GM19035 (cell line): ENCODE results near the gene PRDM12.

Source experiments
- ATAC-seq: cut with Tn5 transposase; IDR thresholded peaks from one replicate; pipeline ENCODE4 v1.9.1; 2021; ENCODE audit not compliant: unreplicated experiment

Gene PRDM12

GRCh38 chr9:130664251-130665028 lies at the start of gene PRDM12:
TSS of gene PRDM12 (plus strand) at chr9:130664594. CDS start at chr9:130664654, 60 bp downstream.
- ATAC-seq = no peak

GRCh38 chr9:130616451-130616850 lies 47.9 kb upstream of the PRDM12 start:
- no peak for ATAC-seq

- ATAC-seq = no peak
Observed at GRCh38 chr9:130623466-130623865, 40.9 kb upstream of the PRDM12 start.

DNA sequence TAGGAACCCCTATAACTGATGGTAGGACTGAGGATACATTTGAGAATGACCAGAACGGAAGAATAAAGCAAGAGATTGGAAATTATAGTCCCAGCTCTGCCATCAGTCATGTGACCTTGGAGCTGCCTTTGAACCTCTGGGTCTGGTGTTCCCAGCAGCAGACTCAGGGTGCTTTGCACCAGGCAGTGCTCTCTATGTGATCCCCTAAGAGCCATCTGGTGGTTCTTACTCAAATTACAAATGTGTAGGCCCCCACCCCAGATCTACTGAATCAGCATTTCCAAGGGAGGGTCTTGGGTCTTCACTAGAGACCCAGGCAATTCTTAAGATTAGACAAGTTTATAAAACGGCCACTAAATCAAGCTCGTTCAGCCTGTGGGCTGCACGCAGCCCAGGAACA lies 40.2 kb upstream of the PRDM12 start:
- ATAC-seq = no peak

DNA sequence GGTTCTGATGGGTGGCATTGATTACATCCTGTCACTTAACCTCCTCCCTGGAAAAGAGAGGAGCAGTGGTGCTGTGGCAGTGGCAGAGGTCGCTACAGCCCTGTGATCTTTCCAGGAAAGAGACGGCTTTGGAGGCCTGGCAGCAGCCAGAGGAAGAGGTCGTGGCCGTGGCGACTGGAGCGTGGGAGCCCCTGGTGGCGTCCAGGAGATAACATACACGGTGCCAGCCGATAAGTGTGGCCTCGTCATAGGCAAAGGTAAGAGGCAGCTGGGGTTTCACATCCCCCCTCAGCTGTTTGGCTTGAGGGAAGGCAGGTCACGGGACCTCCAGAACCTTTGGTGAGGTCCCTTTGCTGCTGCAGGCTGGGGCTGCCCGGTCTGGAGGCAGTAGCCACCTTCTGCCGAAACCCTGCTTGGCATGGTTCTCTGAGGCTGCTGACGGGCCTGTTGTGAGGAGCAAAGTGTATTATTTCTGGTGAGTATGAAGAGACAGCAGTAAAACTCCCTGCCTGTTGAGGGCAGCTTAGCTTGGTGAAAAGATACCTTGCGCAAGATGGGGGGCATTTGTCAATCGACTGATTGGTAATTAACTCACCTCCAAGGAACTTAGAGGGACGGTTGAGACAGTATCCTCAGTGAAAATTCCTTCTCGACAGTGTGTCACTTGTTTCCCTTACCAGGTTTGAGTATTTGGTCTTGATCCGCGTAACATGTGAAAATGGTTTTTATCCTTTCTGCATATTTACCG lies 38.0 kb upstream of the PRDM12 start:
- no peak for ATAC-seq

DNA sequence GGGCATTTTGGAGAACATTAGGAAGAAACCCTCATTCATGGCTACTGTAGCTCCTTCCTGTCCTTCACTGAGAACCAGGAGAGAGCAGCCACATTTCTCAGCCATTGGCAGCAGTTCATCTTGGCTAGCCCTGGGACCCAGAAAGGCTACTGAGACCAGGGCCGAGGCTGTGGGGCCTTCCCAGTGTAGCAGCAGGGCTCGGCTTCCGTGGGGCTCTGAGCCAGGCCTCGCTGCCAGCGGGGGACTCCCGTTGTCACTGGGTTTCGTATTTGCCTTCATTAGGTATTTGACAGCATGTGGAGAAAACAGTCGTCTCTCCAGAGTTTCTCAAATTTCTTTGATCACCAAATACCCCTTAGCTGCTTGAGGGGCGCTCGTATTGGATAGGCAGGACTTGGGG lies 37.3 kb upstream of the PRDM12 start:
- no peak for ATAC-seq

- no peak for ATAC-seq
Observed at GRCh38 chr9:130627896-130628792, 36.2 kb upstream of the PRDM12 start.

DNA sequence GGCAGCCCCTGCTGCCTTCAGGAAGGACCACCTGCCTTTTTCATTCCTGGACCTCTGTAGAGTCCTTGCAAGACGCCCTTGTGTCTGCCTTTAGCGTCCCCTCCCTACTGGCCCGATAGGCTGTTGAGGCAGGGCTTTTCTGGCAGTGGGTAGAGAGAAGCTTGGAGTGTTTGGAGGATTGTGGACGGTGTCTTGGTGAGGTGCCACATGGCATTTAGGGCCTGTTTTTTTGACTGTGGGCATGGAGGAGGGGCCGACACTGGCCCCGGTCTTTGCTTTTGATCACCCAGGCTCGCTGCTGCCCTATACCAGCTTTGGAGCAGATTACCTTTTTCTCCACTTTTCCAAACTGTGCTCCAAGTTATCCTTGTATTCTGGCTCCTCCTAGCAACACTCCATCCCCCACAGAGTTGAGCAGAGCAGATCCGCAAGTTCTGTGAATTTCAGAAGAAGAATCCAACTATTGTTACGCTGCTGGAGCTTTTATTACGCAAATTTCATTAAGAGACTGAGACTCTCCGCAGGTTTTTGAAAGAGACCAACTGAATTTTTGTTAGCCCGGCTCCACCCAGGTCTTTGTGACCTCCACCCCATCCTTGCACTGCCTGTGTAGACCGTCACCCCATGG lies 34.8 kb upstream of the PRDM12 start:
- ATAC-seq = no peak

DNA sequence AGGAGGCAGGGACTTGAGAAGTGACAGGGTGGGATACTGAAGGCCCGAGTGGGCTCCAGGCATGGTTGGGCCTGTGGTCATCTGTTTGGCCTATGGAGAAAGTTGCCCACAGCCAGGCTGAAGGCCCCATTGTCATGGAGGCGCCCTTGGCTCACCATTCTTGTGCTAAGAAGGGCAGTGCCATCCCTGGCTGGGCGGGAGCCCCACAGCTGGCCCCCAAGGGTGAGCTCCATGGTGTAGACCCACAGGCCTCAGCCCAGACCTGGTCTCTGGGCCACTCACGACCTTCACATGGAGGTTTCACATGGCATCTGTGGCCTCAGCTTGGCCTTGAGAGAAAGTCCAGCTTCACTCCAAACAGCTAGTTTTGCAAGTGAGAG lies 34.3 kb upstream of the PRDM12 start:
- no peak for ATAC-seq

DNA sequence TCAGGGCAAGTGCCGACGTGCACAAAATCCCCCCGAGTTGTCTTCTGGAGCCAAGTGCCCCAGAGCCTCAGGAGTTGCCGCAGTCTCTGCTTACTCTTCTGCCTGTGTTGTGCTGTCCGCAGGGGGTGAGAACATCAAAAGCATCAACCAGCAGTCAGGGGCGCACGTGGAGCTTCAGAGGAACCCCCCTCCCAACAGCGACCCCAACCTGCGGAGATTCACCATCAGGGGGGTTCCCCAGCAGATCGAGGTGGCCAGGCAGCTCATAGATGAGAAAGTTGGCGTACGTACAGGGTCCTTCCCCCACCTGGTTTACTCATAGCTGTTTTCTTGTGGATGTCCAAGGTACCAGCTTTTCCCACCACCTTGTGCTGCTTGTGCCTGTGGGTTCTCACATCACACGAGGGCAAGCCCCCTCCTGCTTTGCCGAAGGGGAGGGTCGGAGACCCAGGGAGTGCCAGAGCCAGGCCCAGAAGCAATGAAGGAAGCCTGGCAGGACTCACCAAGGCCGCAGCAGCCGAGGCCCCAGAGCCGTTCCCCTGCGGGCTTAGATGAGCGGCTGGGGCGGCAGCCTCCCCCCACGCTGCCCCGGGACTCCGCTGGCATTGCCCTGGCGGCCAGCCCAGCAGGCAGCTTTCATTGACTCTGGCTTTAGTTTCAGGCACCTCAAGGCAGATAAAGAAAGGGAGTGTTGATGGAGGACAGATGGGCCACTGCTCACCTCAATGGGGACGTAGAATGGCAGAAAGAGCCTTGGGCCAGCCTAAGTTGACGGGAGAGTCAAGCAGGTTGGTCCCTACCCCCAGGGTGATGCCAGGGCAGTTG lies 33.7 kb upstream of the PRDM12 start:
- no peak for ATAC-seq

GRCh38 chr9:130631331-130632080 lies 32.9 kb upstream of the PRDM12 start:
- ATAC-seq = no peak

DNA sequence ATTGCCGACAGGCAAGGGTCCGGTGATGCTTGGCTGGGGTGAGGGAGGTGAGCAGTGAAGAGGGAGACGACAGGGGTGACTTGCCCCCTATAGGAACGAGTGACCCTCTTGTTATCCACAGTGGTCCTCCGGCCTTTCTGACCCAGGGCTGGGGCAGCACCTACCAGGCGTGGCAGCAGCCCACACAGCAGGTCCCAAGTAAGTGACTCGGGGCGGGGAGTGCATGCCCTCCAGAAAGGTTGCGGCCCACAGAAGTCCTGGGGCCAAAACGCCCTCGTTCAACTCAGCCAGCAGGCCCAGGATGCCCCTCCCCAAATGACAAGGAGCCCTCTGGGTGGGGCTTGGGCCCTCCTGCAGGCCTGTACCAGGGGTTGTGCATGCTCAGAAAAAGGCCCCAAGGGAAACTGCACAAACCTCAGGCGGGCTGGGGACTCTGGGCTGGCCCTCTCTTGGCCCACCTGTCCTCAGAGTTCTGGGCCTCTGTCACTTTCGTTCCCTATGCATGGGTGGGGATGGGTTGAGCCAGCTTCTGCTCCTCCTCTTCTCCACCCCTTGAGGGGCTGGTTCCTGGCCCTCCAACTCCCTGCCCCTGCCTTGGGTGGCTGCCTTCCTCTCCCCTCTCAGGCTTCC lies 32.2 kb upstream of the PRDM12 start:
- no peak for ATAC-seq

DNA sequence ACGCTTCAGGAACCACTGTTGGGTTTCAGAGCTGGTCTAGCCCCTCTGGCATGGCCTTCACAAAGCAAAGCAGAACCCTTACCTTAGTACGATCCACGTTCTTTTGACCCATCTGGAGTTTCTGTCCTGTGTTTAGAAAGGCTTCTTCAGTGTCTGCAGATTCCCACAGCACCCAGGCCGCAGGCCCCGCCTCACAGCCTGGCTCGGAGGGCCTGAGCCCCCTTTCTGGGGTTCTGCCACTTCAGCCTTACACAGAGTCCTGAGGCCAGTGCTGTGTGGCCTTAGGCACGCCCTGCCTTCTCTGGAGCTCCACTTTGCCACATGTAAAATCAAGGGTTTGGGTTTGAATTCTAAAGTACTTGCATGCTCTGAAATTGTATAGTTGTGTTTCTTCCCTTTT lies 31.6 kb upstream of the PRDM12 start:
- ATAC-seq = no peak

DNA sequence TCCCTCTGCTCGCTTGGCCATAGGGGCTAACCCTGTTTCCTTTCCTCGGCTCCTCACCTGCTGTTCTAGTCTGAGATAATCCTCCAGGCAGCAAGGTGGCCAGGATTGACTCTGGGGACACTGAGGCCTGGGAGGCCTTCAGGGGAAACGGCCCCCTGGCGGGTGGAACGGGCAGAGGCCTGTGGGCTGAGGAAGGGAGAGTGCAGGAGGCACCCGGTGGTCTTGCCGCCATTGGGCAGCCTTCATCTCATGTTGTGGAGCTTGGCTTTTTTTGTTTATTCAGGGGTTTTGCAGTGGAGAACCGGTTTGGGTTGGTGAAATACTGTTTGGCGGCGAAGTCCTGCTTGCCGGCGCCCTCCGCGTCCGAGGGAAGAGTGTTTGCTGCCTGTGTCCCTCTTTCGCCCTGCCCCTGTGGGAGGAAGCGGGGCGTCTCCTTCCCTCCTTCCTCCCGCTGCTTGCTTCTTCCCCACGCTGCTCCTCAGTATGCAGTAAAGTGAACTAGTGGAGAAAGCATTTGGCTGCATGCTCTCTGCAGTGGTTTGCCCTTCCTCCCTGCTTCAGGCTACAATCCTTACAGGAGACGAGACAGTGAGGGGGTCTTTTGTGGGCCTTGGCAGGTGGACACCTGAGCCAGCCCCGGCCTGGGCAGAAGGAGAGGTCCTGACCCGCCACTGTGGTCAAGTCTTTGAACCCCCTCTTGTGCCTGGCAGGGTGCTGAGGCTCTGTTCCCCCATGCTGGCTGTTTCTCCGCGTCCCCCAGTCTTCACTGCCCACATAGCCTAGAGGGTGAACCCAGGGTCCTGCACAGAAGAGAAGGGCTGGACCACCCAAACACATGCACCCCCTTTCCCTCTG lies 30.8 kb upstream of the PRDM12 start:
- ATAC-seq = no peak

DNA sequence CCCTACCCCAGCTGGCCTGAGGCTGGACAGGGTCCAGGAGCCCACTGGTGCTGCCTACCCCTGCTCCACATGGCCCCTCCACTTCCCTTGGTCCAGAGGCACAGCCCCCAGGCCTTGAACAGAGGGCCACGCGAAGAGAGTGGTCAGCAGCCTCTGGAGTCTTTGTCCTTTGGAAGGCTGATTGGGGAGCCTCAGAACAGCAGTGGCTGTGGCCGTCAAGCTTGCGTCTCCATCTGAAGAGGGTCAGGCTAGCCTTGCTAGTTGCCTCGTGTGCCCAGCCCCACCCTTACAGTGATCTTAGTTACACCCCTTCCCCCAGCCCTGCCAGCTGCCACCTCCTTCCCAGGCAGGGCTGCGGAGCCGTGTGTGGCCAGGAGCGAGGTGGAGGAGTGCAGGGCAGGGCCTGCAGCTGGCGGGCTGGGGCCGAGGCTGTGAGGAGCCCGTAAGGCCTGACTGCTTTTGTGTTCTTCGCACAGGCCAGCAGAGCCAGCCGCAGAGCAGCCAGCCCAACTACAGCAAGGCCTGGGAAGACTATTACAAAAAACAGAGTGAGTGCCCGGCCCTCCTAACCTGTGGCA lies 30.1 kb upstream of the PRDM12 start:
- no peak for ATAC-seq

- ATAC-seq = no peak
Observed at GRCh38 chr9:130634801-130635200, 29.6 kb upstream of the PRDM12 start.

GRCh38 chr9:130635306-130635705 lies 29.1 kb upstream of the PRDM12 start:
- ATAC-seq = no peak
